Mesendoderm (in vitro differentiated cells): ENCODE results near the gene WNT3A.
A peak's percentile ranks its signal among the peaks of the same experiment; 100 is the strongest.

Experiments used
- DNase-seq: peaks from one replicate; pipeline ENCODE4 v3.0.0; 2013
- H2AK5ac ChIP-seq: 2 replicates; pipeline ENCODE4 v1.6.1; 2013; ENCODE audit warnings: low read length, inconsistent platforms
- H2BK120ac ChIP-seq: 2 replicates; pipeline ENCODE4 v1.6.1; 2013; ENCODE audit warnings: low read depth, mild to moderate bottlenecking, low read length, moderate library complexity, mixed read lengths
- H2BK15ac ChIP-seq: replicated peaks from 2 replicates; pipeline ENCODE4 v1.6.1; 2013; ENCODE audit warnings: low read depth, mild to moderate bottlenecking, moderate library complexity
- H2BK5ac ChIP-seq: 2 replicates; pipeline ENCODE4 v1.6.1; 2013; ENCODE audit warnings: low read length, inconsistent platforms
- H3K18ac ChIP-seq: 2 replicates; pipeline ENCODE4 v1.6.1; 2013; ENCODE audit warnings: mild to moderate bottlenecking, low read length, mixed read lengths
- H3K23ac ChIP-seq: one replicate; pipeline ENCODE4 v1.6.1; 2013; ENCODE audit warnings: low read length
- H3K27ac ChIP-seq: 2 replicates; pipeline ENCODE4 v1.5.1; 2013; ENCODE audit warnings: low read depth, mild to moderate bottlenecking, inconsistent platforms, low read length, moderate library complexity
- H3K27me3 ChIP-seq: 2 replicates; pipeline ENCODE4 v1.6.1; 2013; ENCODE audit warnings: low read length, control low read depth, mild to moderate bottlenecking, inconsistent platforms; ENCODE audit not compliant: insufficient read depth, poor library complexity
- H3K36me3 ChIP-seq: 2 replicates; pipeline ENCODE4 v1.6.1; 2013; ENCODE audit warnings: low read length, inconsistent platforms; ENCODE audit not compliant: control insufficient read depth, insufficient read depth
- H3K4ac ChIP-seq: one replicate; pipeline ENCODE4 v1.6.1; 2013; ENCODE audit warnings: low read depth, mild to moderate bottlenecking, low read length, moderate library complexity
- H3K4me1 ChIP-seq: 2 replicates; pipeline ENCODE4 v1.6.1; 2013; ENCODE audit warnings: low read depth, low read length, inconsistent platforms; ENCODE audit not compliant: control insufficient read depth
- H3K4me2 ChIP-seq: 2 replicates; pipeline ENCODE4 v1.6.1; 2013; ENCODE audit warnings: low read length
- H3K4me3 ChIP-seq: 2 replicates; pipeline ENCODE4 v1.5.1; 2013; ENCODE audit warnings: mild to moderate bottlenecking, low read length
- H3K56ac ChIP-seq: one replicate; pipeline ENCODE4 v1.6.1; 2013; ENCODE audit warnings: low read length
- H3K79me1 ChIP-seq: 2 replicates; pipeline ENCODE4 v1.6.1; 2013; ENCODE audit warnings: low read length, inconsistent platforms
- H3K79me2 ChIP-seq: 2 replicates; pipeline ENCODE4 v1.6.1; 2013; ENCODE audit warnings: mild to moderate bottlenecking, low read length; ENCODE audit not compliant: control insufficient read depth, insufficient read depth
- H3K9ac ChIP-seq: 2 replicates; pipeline ENCODE4 v1.6.1; 2013; ENCODE audit warnings: low read length, inconsistent platforms
- H4K5ac ChIP-seq: one replicate; pipeline ENCODE4 v1.6.1; 2013; ENCODE audit warnings: low read length
- H4K8ac ChIP-seq: one replicate; pipeline ENCODE4 v1.6.1; 2013; ENCODE audit warnings: low read depth, mild to moderate bottlenecking, control low read depth, low read length, moderate library complexity
- WGBS: extraction: QIAGEN DNeasy Blood & Tissue Kit; methylation state at CpG from one replicate; pipeline ENCODE4 v1.1.7; 2013; ENCODE audit warnings: low lambda C conversion rate, missing lambda C conversion rate; ENCODE audit not compliant: insufficient coverage; ENCODE audit errors: extremely low coverage; 5-methylcytosine and 5-hydroxymethylcytosine counted together

Gene WNT3A

DNA sequence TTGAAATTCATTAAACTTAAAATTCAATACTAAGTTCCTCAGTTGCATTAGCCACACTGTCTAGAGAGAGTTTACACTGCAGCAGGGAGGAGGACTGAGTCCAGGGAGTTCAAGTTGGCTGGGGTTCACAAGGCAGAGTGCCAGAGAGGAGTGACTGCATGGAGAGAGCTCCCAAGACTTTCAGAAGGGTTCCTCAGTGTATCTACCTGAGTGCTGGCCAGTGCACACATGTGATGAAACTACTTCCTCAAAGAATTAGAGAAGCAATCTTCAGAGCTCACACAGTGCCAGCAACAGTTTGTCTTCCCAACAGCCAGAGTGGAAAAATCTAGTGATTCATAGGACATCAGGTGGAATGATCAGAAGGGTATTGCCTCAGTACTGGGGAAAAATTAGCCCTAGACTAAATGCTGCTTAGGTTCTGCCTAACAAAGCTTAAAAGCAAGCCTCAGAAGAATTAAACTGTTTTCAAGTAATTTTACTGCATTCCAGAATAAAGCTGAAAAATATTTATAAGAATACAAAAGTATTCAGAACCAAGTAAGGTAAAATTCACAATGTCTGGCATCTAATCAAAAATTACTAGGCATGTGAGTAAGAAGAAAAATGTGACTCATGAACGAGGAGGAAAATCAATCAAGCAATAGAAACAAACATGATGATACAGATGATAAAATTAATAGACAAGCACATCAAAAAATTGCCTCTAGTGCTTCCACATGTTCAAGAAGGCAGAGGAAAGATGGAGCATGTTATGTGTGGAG is 10.4 kb upstream of the WNT3A start:
- H3K27ac ChIP-seq, result no peak overlapping the region
- H3K4me2 ChIP-seq, result no peak overlapping the region
- no peak overlapping the region for H3K56ac ChIP-seq
- H3K4me3 ChIP-seq, result no peak overlapping the region
- no peak overlapping the region for H3K18ac ChIP-seq
- no peak overlapping the region for H2BK15ac ChIP-seq
- H4K5ac ChIP-seq, result no peak overlapping the region
- no peak overlapping the region for H2AK5ac ChIP-seq
- no peaks in the 10 kb centered on the region for H3K79me1 ChIP-seq
- H4K8ac ChIP-seq, result no peak overlapping the region
- H3K27me3 ChIP-seq, result no peaks in the 10 kb centered on the region
- no peaks in the 10 kb centered on the region for H3K4me1 ChIP-seq
- no peak overlapping the region for H3K4ac ChIP-seq
- no peak overlapping the region for H3K23ac ChIP-seq
- no peak overlapping the region for H2BK120ac ChIP-seq
- no peaks in the 10 kb centered on the region for H3K36me3 ChIP-seq
- H2BK5ac ChIP-seq, result no peak overlapping the region
- DNase-seq, result no peak
- H3K79me2 ChIP-seq, result no peaks in the 10 kb centered on the region
- no peak overlapping the region for H3K9ac ChIP-seq
- WGBS, result no CpG with 5 or more reads among the region's 1 CpG

DNA sequence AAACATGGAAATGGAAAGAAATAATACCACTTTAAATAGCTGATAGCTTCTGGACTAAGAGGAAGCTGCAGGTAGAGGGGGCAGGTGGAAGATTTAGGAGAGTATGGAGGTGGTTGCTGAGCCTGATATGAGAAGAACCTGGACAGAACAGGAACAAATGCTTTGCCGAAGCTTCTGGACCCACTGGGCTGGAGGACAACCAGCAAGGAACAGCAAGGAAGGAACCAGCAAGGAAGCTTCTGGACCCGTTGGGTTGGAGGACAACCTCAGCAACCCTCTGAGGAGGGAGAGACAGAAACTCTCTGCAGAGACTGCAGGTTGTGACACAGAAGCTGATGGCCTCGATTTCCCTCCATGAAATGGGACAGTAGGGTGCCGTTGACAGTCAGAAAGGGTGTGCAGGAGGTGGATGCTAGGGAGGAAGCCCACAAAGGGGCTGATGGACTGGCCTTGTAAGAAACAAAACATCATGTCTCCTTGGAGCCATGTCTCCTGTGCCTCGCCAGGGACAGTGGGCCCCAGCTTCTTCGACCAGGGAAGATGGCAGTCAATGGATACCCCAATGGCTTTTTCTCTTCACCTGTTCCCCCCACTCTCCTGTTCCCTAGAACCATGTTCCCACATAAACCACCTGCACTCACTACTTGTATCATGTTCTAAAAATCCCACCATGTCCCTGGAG is 8.3 kb upstream of the WNT3A start:
- Histone ChIP-seq H2BK120ac (no peak overlapping the region), H3K79me1 (no peaks in the 10 kb centered on the region), H3K23ac (no peak overlapping the region), H3K4me3 (no peak overlapping the region), H3K27ac (no peak overlapping the region), H4K5ac (no peak overlapping the region), H3K18ac (no peak overlapping the region), H3K9ac (no peak overlapping the region), H3K27me3 (no peaks in the 10 kb centered on the region), H2AK5ac (no peak overlapping the region), H3K4ac (no peak overlapping the region), H2BK5ac (no peak overlapping the region), H2BK15ac (no peak overlapping the region), H4K8ac (no peak overlapping the region), H3K79me2 (no peaks in the 10 kb centered on the region), H3K36me3 (no peaks in the 10 kb centered on the region), H3K4me2 (no peak overlapping the region), H3K4me1 (no peaks in the 10 kb centered on the region), H3K56ac (no peak overlapping the region)
- WGBS, result no CpG with 5 or more reads among the region's 6 CpGs
- no peak for DNase-seq

DNA sequence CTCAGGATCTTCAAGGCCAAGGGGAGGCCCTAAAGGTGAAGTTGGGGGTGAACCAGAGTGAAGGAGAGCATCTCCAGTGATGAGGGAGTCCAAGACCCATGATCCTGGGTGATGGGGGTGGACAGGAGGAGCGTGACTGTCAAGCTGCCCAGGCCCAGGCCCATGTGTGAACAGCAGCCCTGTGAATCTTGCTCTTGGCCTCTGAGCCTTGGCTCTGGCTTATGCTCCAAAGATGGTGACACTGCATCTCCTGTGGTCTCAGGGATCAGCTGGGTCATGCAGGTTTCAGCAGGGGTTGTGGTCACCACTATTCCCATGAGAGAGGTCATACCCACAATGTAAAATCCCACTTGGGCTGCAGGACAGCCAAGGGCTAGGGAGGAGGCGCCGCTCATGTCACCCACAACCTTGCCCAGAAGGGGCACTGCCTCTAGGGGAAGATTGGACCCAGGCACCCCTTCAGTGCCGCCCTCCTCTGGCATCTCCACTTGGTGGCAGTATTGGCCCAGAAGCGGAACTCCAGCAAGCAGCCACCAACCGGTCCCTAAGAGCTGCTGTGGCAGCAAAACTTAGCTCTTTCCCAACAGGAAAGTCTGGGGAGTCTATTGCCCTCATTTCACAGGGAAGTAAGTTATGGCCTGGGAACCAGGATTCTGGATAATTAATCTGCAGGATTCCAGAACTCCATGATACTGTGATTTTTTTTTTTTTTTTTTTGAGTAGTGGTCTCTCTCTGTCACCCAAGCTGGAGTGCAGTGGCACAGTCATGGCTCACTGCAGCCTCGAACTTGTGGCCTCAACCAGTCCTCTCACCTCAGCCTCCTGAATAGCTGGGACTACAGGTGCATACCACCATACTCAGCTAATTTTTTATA is 7.5 kb upstream of the WNT3A start:
- Histone ChIP-seq H3K4me3 (no peak overlapping the region), H3K23ac (no peak overlapping the region), H2BK15ac (no peak overlapping the region), H3K36me3 (no peaks in the 10 kb centered on the region), H3K27me3 (no peaks in the 10 kb centered on the region), H3K56ac (no peak overlapping the region), H2BK120ac (no peak overlapping the region), H3K27ac (no peak overlapping the region), H3K79me1 (no peaks in the 10 kb centered on the region), H3K4ac (no peak overlapping the region), H2AK5ac (no peak overlapping the region), H3K79me2 (no peaks in the 10 kb centered on the region), H2BK5ac (no peak overlapping the region), H3K4me2 (no peak overlapping the region), H4K5ac (no peak overlapping the region), H4K8ac (no peak overlapping the region), H3K18ac (no peak overlapping the region), H3K4me1 (no peaks in the 10 kb centered on the region), H3K9ac (no peak overlapping the region)
- WGBS, result no CpG with 5 or more reads among the region's 7 CpGs
- DNase-seq, result peak; percentile 89

DNA sequence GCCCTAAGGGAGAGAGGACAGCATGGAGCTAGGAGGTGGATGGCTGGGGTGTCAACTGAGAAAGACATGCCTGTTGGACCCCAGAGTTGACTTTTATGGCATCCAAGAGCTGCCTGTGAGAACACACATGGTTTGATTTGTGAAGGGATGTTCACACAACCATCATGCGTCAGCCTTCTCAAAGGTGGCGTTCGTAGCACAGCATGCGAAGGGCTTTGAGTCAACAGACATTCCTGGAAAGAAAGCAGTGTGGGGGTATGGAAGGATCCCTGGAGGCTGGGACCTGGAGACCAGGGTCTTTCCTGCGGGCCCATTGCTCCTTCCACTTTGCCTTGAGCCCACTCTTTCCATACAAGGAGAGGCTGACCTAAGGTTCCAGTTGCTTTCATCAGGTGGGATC is 6.4 kb upstream of the WNT3A start:
- no peak for DNase-seq
- Histone ChIP-seq H3K4me2 (no peak overlapping the region), H3K4me3 (no peak overlapping the region), H3K18ac (no peak overlapping the region), H3K27ac (no peak overlapping the region), H3K56ac (no peak overlapping the region), H3K23ac (no peak overlapping the region), H2BK120ac (no peak overlapping the region), H3K79me1 (no peaks in the 10 kb centered on the region), H3K36me3 (no peaks in the 10 kb centered on the region), H4K8ac (no peak overlapping the region), H3K4ac (no peak overlapping the region), H3K4me1 (peaks cover 4% of the 10 kb centered on the region), H3K9ac (no peak overlapping the region), H4K5ac (no peak overlapping the region), H3K27me3 (peaks cover 7% of the 10 kb centered on the region), H2AK5ac (no peak overlapping the region), H2BK5ac (no peak overlapping the region), H3K79me2 (no peaks in the 10 kb centered on the region), H2BK15ac (no peak overlapping the region)
- WGBS, result no CpG with 5 or more reads among the region's 5 CpGs

DNA sequence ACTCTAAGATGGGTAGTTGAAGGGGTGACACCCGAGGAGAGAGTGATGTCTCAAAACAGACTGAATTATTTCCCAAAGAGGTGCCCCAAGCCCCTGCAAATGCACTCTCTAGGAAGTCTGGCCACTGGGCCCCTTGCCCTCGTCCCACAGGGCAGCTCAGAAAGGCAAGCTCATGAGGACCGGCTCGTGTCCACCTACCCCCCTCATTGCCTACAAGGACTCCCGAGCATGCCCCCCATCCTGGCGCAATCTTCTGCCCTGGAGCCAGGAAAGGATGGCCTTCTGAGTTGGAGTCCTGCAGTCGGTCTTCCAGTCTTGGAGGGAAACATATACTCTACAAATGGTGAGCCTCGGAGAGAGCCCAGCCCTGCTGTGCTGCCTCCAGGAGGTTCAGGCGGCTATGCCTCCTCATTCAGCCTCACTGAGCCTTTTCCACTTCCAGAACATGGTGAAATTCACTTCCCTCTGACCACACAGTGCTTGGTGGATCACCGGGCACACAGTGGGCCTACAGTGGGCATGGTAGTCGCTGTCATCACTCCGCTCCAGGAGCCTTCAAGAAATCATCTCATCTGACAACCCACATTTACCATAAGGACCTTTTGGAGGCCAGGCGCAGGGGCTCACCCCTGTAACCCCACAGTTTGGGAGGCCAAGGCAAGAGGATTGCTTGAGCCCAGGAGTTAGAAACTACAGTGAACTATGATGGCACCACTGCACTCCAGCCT is 5.8 kb upstream of the WNT3A start:
- Histone ChIP-seq H2BK15ac (no peak overlapping the region), H3K79me2 (no peaks in the 10 kb centered on the region), H3K79me1 (no peaks in the 10 kb centered on the region), H2AK5ac (no peak overlapping the region), H2BK5ac (no peak overlapping the region), H3K36me3 (no peaks in the 10 kb centered on the region), H3K23ac (no peak overlapping the region), H3K4me2 (no peak overlapping the region), H3K4me1 (peaks cover 6% of the 10 kb centered on the region), H3K4me3 (no peak overlapping the region), H3K27ac (no peak overlapping the region), H3K18ac (no peak overlapping the region), H4K5ac (no peak overlapping the region), H3K27me3 (peaks cover 11% of the 10 kb centered on the region), H3K9ac (no peak overlapping the region), H2BK120ac (no peak overlapping the region), H3K4ac (no peak overlapping the region), H4K8ac (no peak overlapping the region), H3K56ac (no peak overlapping the region)
- no CpG with 5 or more reads among the region's 13 CpGs for WGBS
- no peak for DNase-seq
